ENCODE data around the gene NCOA5. TPM values are rescaled to one million over a fixed set of nuclear protein-coding genes. Genes with fewer than 3 reads are reported as not detected.

NCOA5 gene
- total RNA-seq, 1 donor: 14.5 TPM

GRCh38 chr20:46022411-46023147 is 67.2 kb downstream of the NCOA5 start:
- H3K27ac ChIP-seq (ENCODE audit: low read depth, low read length): no peak overlapping the region
- peak; percentile 68 for TF ChIP-seq CTCF (IDR thresholded peaks at IDR 0.05; ENCODE audit: extremely low read depth, low read depth, low read length)
- peaks cover 24% of the 10 kb centered on the region for H3K27me3 ChIP-seq (ENCODE audit: insufficient read depth, low read length)
- H3K4me2 ChIP-seq (ENCODE audit: insufficient read depth, low read length): peak overlapping the region; percentile 76
- peak overlapping the region; percentile 55 for H3K4me3 ChIP-seq (ENCODE audit: insufficient read depth, low read length)
- DNase-seq (ENCODE audit: insufficient read length, low spot score, missing footprints): peak; percentile 87
- H3K9me3 ChIP-seq (ENCODE audit: low read depth, low read length): no peaks in the 10 kb centered on the region
- H3K79me2 ChIP-seq (ENCODE audit: insufficient read depth, low read length): no peaks in the 10 kb centered on the region
- H3K36me3 ChIP-seq (ENCODE audit: insufficient read depth, low read length): no peaks in the 10 kb centered on the region
- H2AFZ ChIP-seq (ENCODE audit: low read length): peak overlapping the region; percentile 47
- H4K20me1 ChIP-seq (ENCODE audit: insufficient read depth, low read length): no peaks in the 10 kb centered on the region
- H3K4me1 ChIP-seq (ENCODE audit: insufficient read depth, low read length): peaks cover 6% of the 10 kb centered on the region

- Histone ChIP-seq H4K20me1 (ENCODE audit: insufficient read depth, low read length) (no peaks in the 10 kb centered on the region), H3K79me2 (ENCODE audit: insufficient read depth, low read length) (no peaks in the 10 kb centered on the region), H3K4me1 (ENCODE audit: insufficient read depth, low read length) (peaks cover 6% of the 10 kb centered on the region), H2AFZ (ENCODE audit: low read length) (no peak overlapping the region), H3K36me3 (ENCODE audit: insufficient read depth, low read length) (no peaks in the 10 kb centered on the region), H3K4me2 (ENCODE audit: insufficient read depth, low read length) (peak overlapping the region; percentile 76), H3K4me3 (ENCODE audit: insufficient read depth, low read length) (peak overlapping the region; percentile 56), H3K27me3 (ENCODE audit: insufficient read depth, low read length) (peaks cover 23% of the 10 kb centered on the region), H3K9me3 (ENCODE audit: low read depth, low read length) (no peaks in the 10 kb centered on the region), H3K27ac (ENCODE audit: low read depth, low read length) (no peak overlapping the region)
- TF ChIP-seq CTCF (IDR thresholded peaks at IDR 0.05; ENCODE audit: extremely low read depth, low read depth, low read length): no peak
- DNase-seq (ENCODE audit: insufficient read length, low spot score, missing footprints): no peak
These were observed 68.1 kb downstream of the NCOA5 start for GRCh38 chr20:46021361-46022359.

- no peaks in the 10 kb centered on the region for H3K9me3 ChIP-seq (ENCODE audit: low read depth, low read length)
- no peaks in the 10 kb centered on the region for H3K79me2 ChIP-seq (ENCODE audit: insufficient read depth, low read length)
- H3K27me3 ChIP-seq (ENCODE audit: insufficient read depth, low read length): peaks cover 26% of the 10 kb centered on the region
- no peak overlapping the region for H2AFZ ChIP-seq (ENCODE audit: low read length)
- TF ChIP-seq CTCF (IDR thresholded peaks at IDR 0.05; ENCODE audit: extremely low read depth, low read depth, low read length): no peak
- no peaks in the 10 kb centered on the region for H3K36me3 ChIP-seq (ENCODE audit: insufficient read depth, low read length)
- H3K27ac ChIP-seq (ENCODE audit: low read depth, low read length): no peak overlapping the region
- peaks cover 6% of the 10 kb centered on the region for H3K4me1 ChIP-seq (ENCODE audit: insufficient read depth, low read length)
- H4K20me1 ChIP-seq (ENCODE audit: insufficient read depth, low read length): no peaks in the 10 kb centered on the region
- DNase-seq (ENCODE audit: insufficient read length, low spot score, missing footprints): no peak
- H3K4me3 ChIP-seq (ENCODE audit: insufficient read depth, low read length): no peak overlapping the region
- no peak overlapping the region for H3K4me2 ChIP-seq (ENCODE audit: insufficient read depth, low read length)
These were observed 69.2 kb downstream of the NCOA5 start for GRCh38 chr20:46020555-46020954.

GRCh38 chr20:46018611-46019010 is 71.2 kb downstream of the NCOA5 start:
- DNase-seq (ENCODE audit: insufficient read length, low spot score, missing footprints): peak; percentile 62
- Histone ChIP-seq H3K9me3 (ENCODE audit: low read depth, low read length) (no peaks in the 10 kb centered on the region), H3K36me3 (ENCODE audit: insufficient read depth, low read length) (no peaks in the 10 kb centered on the region), H2AFZ (ENCODE audit: low read length) (no peak overlapping the region), H3K27me3 (ENCODE audit: insufficient read depth, low read length) (peaks cover 21% of the 10 kb centered on the region), H3K27ac (ENCODE audit: low read depth, low read length) (no peak overlapping the region), H3K4me1 (ENCODE audit: insufficient read depth, low read length) (peaks cover 6% of the 10 kb centered on the region), H3K4me2 (ENCODE audit: insufficient read depth, low read length) (no peak overlapping the region), H3K79me2 (ENCODE audit: insufficient read depth, low read length) (no peaks in the 10 kb centered on the region), H4K20me1 (ENCODE audit: insufficient read depth, low read length) (no peaks in the 10 kb centered on the region), H3K4me3 (ENCODE audit: insufficient read depth, low read length) (no peak overlapping the region)
- TF ChIP-seq CTCF (IDR thresholded peaks at IDR 0.05; ENCODE audit: extremely low read depth, low read depth, low read length): no peak

All from osteoblast (primary cell).